ENCODE results near the gene TSHZ2.
A peak's percentile ranks its signal among the peaks of the same experiment; 100 is the strongest.

The TSHZ2 gene

GRCh38 chr20:53045941-53046340 lies 73.8 kb downstream of the TSHZ2 start:
- H3K4me3 Mint-ChIP-seq: no peak overlapping the region
- H3K36me3 Mint-ChIP-seq: no peaks in the 10 kb centered on the region
- no peak for DNase-seq (ENCODE audit: low spot score in 2 of 2)
- H3K9me3 Mint-ChIP-seq: peaks cover 2% of the 10 kb centered on the region
- H3K27ac Mint-ChIP-seq: no peak overlapping the region
- no peak for ATAC-seq
- no peaks in the 10 kb centered on the region for H3K4me1 Mint-ChIP-seq

GRCh38 chr20:53047203-53047602 lies 75.0 kb downstream of the TSHZ2 start:
- Mint-ChIP-seq H3K4me1 (no peaks in the 10 kb centered on the region), H3K4me3 (no peak overlapping the region), H3K9me3 (peaks cover 2% of the 10 kb centered on the region), H3K27ac (no peak overlapping the region), H3K36me3 (no peaks in the 10 kb centered on the region)
- DNase-seq (ENCODE audit: low spot score in 2 of 2) (no peak), ATAC-seq (no peak)

GRCh38 chr20:53048387-53048786 lies 76.2 kb downstream of the TSHZ2 start:
- no peak overlapping the region for H3K27ac Mint-ChIP-seq
- no peak for ATAC-seq
- H3K4me3 Mint-ChIP-seq: no peak overlapping the region
- H3K36me3 Mint-ChIP-seq: no peaks in the 10 kb centered on the region
- H3K9me3 Mint-ChIP-seq: peaks cover 2% of the 10 kb centered on the region
- H3K4me1 Mint-ChIP-seq: no peaks in the 10 kb centered on the region
- DNase-seq (ENCODE audit: low spot score in 2 of 2): no peak

GRCh38 chr20:53050338-53050737 lies 78.2 kb downstream of the TSHZ2 start:
- Mint-ChIP-seq H3K4me3 (no peak overlapping the region), H3K36me3 (no peaks in the 10 kb centered on the region), H3K27ac (no peak overlapping the region), H3K9me3 (peaks cover 2% of the 10 kb centered on the region), H3K4me1 (no peaks in the 10 kb centered on the region)
- DNase-seq (ENCODE audit: low spot score in 2 of 2) (no peak), ATAC-seq (peak; percentile 47)

GRCh38 chr20:53052380-53052779 lies 80.2 kb downstream of the TSHZ2 start:
- Mint-ChIP-seq H3K4me1 (no peaks in the 10 kb centered on the region), H3K27ac (no peak overlapping the region), H3K9me3 (peaks cover 2% of the 10 kb centered on the region), H3K4me3 (no peak overlapping the region), H3K36me3 (no peaks in the 10 kb centered on the region)
- DNase-seq (ENCODE audit: low spot score in 2 of 2) (no peak), ATAC-seq (no peak)

- Mint-ChIP-seq H3K4me3 (no peak overlapping the region), H3K9me3 (no peaks in the 10 kb centered on the region), H3K4me1 (no peaks in the 10 kb centered on the region), H3K27ac (no peak overlapping the region), H3K36me3 (no peaks in the 10 kb centered on the region)
- no peak for DNase-seq (ENCODE audit: low spot score in 2 of 2)
- ATAC-seq: no peak
Observed at GRCh38 chr20:53053595-53053994, 81.4 kb downstream of the TSHZ2 start.

- Mint-ChIP-seq H3K27ac (no peak overlapping the region), H3K9me3 (no peaks in the 10 kb centered on the region), H3K4me1 (no peaks in the 10 kb centered on the region), H3K36me3 (no peaks in the 10 kb centered on the region), H3K4me3 (no peak overlapping the region)
- no peak for DNase-seq (ENCODE audit: low spot score in 2 of 2)
- no peak for ATAC-seq
Observed at GRCh38 chr20:53055367-53056067, 83.4 kb downstream of the TSHZ2 start.

GRCh38 chr20:53057579-53057978 lies 85.4 kb downstream of the TSHZ2 start:
- H3K27ac Mint-ChIP-seq: no peak overlapping the region

GRCh38 chr20:53059848-53060247 lies 87.7 kb downstream of the TSHZ2 start:
- H3K4me1 Mint-ChIP-seq: no peaks in the 10 kb centered on the region
- H3K9me3 Mint-ChIP-seq: no peaks in the 10 kb centered on the region
- H3K27ac Mint-ChIP-seq: no peak overlapping the region
- H3K4me3 Mint-ChIP-seq: no peak overlapping the region
- no peaks in the 10 kb centered on the region for H3K36me3 Mint-ChIP-seq
- DNase-seq (ENCODE audit: low spot score in 2 of 2): no peak
- no peak for ATAC-seq

More at GRCh38 chr20:53057579-53057978, 85.4 kb downstream of the TSHZ2 start:
- H3K36me3 Mint-ChIP-seq: no peaks in the 10 kb centered on the region
- DNase-seq (ENCODE audit: low spot score in 2 of 2) (no peak), ATAC-seq (no peak)
- H3K4me1 Mint-ChIP-seq: no peaks in the 10 kb centered on the region
- H3K4me3 Mint-ChIP-seq: no peak overlapping the region
- H3K9me3 Mint-ChIP-seq: no peaks in the 10 kb centered on the region

GRCh38 chr20:53061192-53062108 lies 89.3 kb downstream of the TSHZ2 start:
- Mint-ChIP-seq H3K9me3 (no peaks in the 10 kb centered on the region), H3K27ac (no peak overlapping the region), H3K36me3 (no peaks in the 10 kb centered on the region), H3K4me1 (no peaks in the 10 kb centered on the region), H3K4me3 (no peak overlapping the region)
- ATAC-seq (no peak), DNase-seq (ENCODE audit: low spot score in 2 of 2) (no peak)

GRCh38 chr20:53064935-53065334 lies 92.8 kb downstream of the TSHZ2 start:
- Mint-ChIP-seq H3K27ac (no peak overlapping the region), H3K4me1 (no peaks in the 10 kb centered on the region), H3K36me3 (no peaks in the 10 kb centered on the region), H3K9me3 (peaks cover 3% of the 10 kb centered on the region), H3K4me3 (no peak overlapping the region)
- DNase-seq (ENCODE audit: low spot score in 2 of 2) (no peak), ATAC-seq (no peak)

- no peak for ATAC-seq
- no peak for DNase-seq (ENCODE audit: low spot score in 2 of 2)
- no peaks in the 10 kb centered on the region for H3K36me3 Mint-ChIP-seq
- H3K4me3 Mint-ChIP-seq: no peak overlapping the region
- no peaks in the 10 kb centered on the region for H3K4me1 Mint-ChIP-seq
- H3K9me3 Mint-ChIP-seq: peaks cover 3% of the 10 kb centered on the region
- no peak overlapping the region for H3K27ac Mint-ChIP-seq
Observed at GRCh38 chr20:53068241-53068640, 96.1 kb downstream of the TSHZ2 start.

- no peak overlapping the region for H3K27ac Mint-ChIP-seq
- no peak for ATAC-seq
- peaks cover 3% of the 10 kb centered on the region for H3K9me3 Mint-ChIP-seq
Observed at GRCh38 chr20:53069132-53069531, 97.0 kb downstream of the TSHZ2 start.

GRCh38 chr20:53070224-53070623 lies 98.1 kb downstream of the TSHZ2 start:
- Mint-ChIP-seq H3K4me3 (no peak overlapping the region), H3K27ac (no peak overlapping the region), H3K36me3 (no peaks in the 10 kb centered on the region), H3K4me1 (no peaks in the 10 kb centered on the region), H3K9me3 (peaks cover 3% of the 10 kb centered on the region)
- no peak for ATAC-seq
- DNase-seq (ENCODE audit: low spot score in 2 of 2): no peak

More at GRCh38 chr20:53069132-53069531, 97.0 kb downstream of the TSHZ2 start:
- Mint-ChIP-seq H3K36me3 (no peaks in the 10 kb centered on the region), H3K4me3 (no peak overlapping the region), H3K4me1 (no peaks in the 10 kb centered on the region)
- no peak for DNase-seq (ENCODE audit: low spot score in 2 of 2)

- no peaks in the 10 kb centered on the region for H3K4me1 Mint-ChIP-seq
- H3K4me3 Mint-ChIP-seq: no peak overlapping the region
- peaks cover 3% of the 10 kb centered on the region for H3K9me3 Mint-ChIP-seq
- no peaks in the 10 kb centered on the region for H3K36me3 Mint-ChIP-seq
- ATAC-seq (peak; percentile 85), DNase-seq (ENCODE audit: low spot score in 2 of 2) (no peak)
- no peak overlapping the region for H3K27ac Mint-ChIP-seq
Observed at GRCh38 chr20:53070706-53071392, 98.7 kb downstream of the TSHZ2 start.
